Thyroid gland (tissue), 4 donors: ENCODE measurements around the gene ZDHHC3.

Source experiments
- POLR2A ChIP-seq, 2 donors: fragments of 450-650 bp; IDR thresholded peaks; one replicate each; pipeline ENCODE4 v1.6.1; 2017; ENCODE audit warnings: antibody characterized with exemption in 2 of 2, mild to moderate bottlenecking in 2 of 2, moderate library complexity in 1 of 2
- TF ChIP-seq, protein P1 (sequence below), 6 experiments: fragments of 200-600 bp in 3 of 6; fragments of 450-650 bp in 3 of 6; sonication (generic) in 3 of 6; IDR thresholded peaks; one replicate each; pipeline ENCODE4 v1.5.1; 2016 to 2019; ENCODE audit warnings: antibody characterized with exemption in 6 of 6, mild to moderate bottlenecking in 2 of 6, inconsistent platforms in 1 of 6, moderate library complexity in 1 of 6

DNA sequence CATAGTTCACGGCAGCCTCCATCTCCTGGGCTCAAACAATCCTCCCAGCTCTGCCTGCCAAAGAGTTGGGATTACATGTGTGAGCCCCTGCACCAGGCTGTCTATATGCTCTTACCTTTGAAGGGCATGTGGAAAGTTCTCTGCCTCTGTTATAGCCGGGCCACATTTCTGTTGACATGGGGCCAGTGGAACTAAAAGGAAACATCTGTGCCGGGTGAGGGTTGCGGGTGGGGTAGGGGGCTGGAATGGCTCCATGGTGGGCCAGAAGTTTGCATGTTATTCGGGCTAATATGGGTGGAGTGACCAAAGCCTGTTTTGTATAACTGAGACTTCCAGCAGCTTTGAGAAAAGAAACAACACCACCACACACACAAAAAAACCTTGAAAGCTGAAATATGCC, 41.8 kb upstream of the ZDHHC3 start:
- TF ChIP-seq, protein P1, sequence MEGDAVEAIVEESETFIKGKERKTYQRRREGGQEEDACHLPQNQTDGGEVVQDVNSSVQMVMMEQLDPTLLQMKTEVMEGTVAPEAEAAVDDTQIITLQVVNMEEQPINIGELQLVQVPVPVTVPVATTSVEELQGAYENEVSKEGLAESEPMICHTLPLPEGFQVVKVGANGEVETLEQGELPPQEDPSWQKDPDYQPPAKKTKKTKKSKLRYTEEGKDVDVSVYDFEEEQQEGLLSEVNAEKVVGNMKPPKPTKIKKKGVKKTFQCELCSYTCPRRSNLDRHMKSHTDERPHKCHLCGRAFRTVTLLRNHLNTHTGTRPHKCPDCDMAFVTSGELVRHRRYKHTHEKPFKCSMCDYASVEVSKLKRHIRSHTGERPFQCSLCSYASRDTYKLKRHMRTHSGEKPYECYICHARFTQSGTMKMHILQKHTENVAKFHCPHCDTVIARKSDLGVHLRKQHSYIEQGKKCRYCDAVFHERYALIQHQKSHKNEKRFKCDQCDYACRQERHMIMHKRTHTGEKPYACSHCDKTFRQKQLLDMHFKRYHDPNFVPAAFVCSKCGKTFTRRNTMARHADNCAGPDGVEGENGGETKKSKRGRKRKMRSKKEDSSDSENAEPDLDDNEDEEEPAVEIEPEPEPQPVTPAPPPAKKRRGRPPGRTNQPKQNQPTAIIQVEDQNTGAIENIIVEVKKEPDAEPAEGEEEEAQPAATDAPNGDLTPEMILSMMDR (IDR thresholded peaks at IDR 0.05), result no peak
- no peak for TF ChIP-seq POLR2A (IDR thresholded peaks at IDR 0.05)
